Breast epithelium (tissue), 3 donors: ENCODE data around the gene ITGB2.

Experiments used
- POLR2A ChIP-seq: fragments of 450-650 bp; IDR thresholded peaks from one replicate; pipeline ENCODE4 v1.6.1; 2016; ENCODE audit warnings: antibody characterized with exemption, mild to moderate bottlenecking, moderate library complexity
- POLR2AphosphoS5 ChIP-seq, 3 donors: sonication (generic); formaldehyde crosslinking; IDR thresholded peaks; one replicate each; pipeline ENCODE4 v1.6.1; 2017; ENCODE audit warnings: antibody characterized with exemption in 3 of 3
- TF ChIP-seq, protein P1 (sequence below), 3 donors: fragments of 450-650 bp; IDR thresholded peaks; one replicate each; pipeline ENCODE4 v1.5.1; 2016 to 2017; ENCODE audit warnings: antibody characterized with exemption in 3 of 3, mild to moderate bottlenecking in 3 of 3, moderate library complexity in 3 of 3

DNA sequence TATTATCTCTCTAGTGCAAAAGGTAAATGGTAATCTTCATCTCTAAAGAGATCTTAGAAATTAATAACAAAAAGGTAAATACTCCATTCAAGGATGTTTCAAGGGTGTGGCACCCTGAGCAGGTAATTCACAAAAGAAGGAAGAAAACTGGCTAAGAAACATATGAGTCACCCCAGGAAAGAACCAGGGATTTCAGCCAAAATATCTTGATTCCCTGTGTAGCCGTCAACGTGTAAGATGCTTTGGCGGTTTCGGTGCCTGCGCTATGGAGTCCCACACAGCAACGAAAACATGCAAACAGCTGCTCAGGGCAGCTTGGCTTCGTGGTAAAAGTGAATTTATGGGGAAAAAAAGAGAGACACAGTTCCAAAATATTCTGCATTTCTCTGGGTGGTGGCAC is 3.7 kb downstream of the ITGB2 start:
- TF ChIP-seq, protein P1, sequence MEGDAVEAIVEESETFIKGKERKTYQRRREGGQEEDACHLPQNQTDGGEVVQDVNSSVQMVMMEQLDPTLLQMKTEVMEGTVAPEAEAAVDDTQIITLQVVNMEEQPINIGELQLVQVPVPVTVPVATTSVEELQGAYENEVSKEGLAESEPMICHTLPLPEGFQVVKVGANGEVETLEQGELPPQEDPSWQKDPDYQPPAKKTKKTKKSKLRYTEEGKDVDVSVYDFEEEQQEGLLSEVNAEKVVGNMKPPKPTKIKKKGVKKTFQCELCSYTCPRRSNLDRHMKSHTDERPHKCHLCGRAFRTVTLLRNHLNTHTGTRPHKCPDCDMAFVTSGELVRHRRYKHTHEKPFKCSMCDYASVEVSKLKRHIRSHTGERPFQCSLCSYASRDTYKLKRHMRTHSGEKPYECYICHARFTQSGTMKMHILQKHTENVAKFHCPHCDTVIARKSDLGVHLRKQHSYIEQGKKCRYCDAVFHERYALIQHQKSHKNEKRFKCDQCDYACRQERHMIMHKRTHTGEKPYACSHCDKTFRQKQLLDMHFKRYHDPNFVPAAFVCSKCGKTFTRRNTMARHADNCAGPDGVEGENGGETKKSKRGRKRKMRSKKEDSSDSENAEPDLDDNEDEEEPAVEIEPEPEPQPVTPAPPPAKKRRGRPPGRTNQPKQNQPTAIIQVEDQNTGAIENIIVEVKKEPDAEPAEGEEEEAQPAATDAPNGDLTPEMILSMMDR (IDR thresholded peaks at IDR 0.05) = no peak
- TF ChIP-seq POLR2AphosphoS5 (IDR thresholded peaks at IDR 0.05) (no peak), POLR2A (no peak)
